GM10248 (cell line): Measurements from ENCODE around the gene RCAN2.

Experiments used
- CTCF ChIA-PET: fragments of 300-600 bp; sonication (Branson Sonifier 250); formaldehyde crosslinking; extraction: SDS; loops from one replicate; lab custom pipeline; 2021; ENCODE audit warnings: antibody characterized with exemption; lab: Yijun Ruan, JAX
- POLR2A ChIA-PET: fragments of 350-650 bp; sonication (Branson Sonifier 250); formaldehyde crosslinking; extraction: SDS; loops from one replicate; lab custom pipeline; 2020; ENCODE audit warnings: antibody characterized with exemption; lab: Yijun Ruan, JAX
- DNase-seq: peaks from one replicate; pipeline ENCODE4 v3.0.0; 2012; ENCODE audit errors: extremely low spot score
- CTCF ChIP-seq: IDR thresholded peaks from 2 replicates; pipeline ENCODE4 v1.5.1; 2012; ENCODE audit warnings: mild to moderate bottlenecking, low read depth; ENCODE audit errors: extremely low read depth, missing control alignments, control extremely low read depth

Gene RCAN2

GRCh38 chr6:46381579-46381978 is 109.7 kb downstream of the RCAN2 start:
- ChIA-PET POLR2A (no interaction called here), CTCF (interaction anchor here (0.9 to 3.3 kb wide), 7 partner anchors 10 to 291 kb away, joined by 3 to 7 read pairs (median 4); no protein-coding TSS in a partner anchor)
- no peak for TF ChIP-seq CTCF

GRCh38 chr6:46381057-46381456 is 110.2 kb downstream of the RCAN2 start:
- DNase-seq, result no peak
- ChIA-PET POLR2A (no interaction called here), CTCF (interaction anchor here (0.9 to 3.3 kb wide), 5 partner anchors 9 to 291 kb away, joined by 3 to 7 read pairs (median 4); no protein-coding TSS in a partner anchor)
- no peak for TF ChIP-seq CTCF

More at GRCh38 chr6:46381579-46381978, 109.7 kb downstream of the RCAN2 start:
- DNase-seq, result no peak

GRCh38 chr6:46380152-46380807 is 111.0 kb downstream of the RCAN2 start:
- no peak for TF ChIP-seq CTCF
- CTCF ChIA-PET, result interaction anchor here (1.7 kb wide), 1 partner anchor 8 kb away, joined by 4 read pairs; no protein-coding TSS in a partner anchor
- POLR2A ChIA-PET, result no interaction called here
- no peak for DNase-seq

GRCh38 chr6:46378882-46379416 is 112.3 kb downstream of the RCAN2 start:
- POLR2A ChIA-PET, result no interaction called here
- CTCF ChIA-PET, result interaction anchor here (1.7 kb wide), 1 partner anchor 14 kb away, joined by 4 read pairs; no protein-coding TSS in a partner anchor
- TF ChIP-seq CTCF, result no peak
- no peak for DNase-seq

- no peak for DNase-seq
- ChIA-PET CTCF (interaction anchor here (0.8 to 1.7 kb wide), 2 partner anchors 10 to 14 kb away, joined by 3 to 4 read pairs; no protein-coding TSS in a partner anchor), POLR2A (no interaction called here)
- TF ChIP-seq CTCF, result no peak
These were observed 112.9 kb downstream of the RCAN2 start for GRCh38 chr6:46378161-46378881.

- no peak for TF ChIP-seq CTCF
- ChIA-PET POLR2A (no interaction called here), CTCF (no interaction called here)
- DNase-seq, result no peak
These were observed 114.0 kb downstream of the RCAN2 start for GRCh38 chr6:46377209-46377608.
